GM18909 (cell line): ENCODE measurements around the gene TMEM135.
"Not testable (repeated sequence)": the region's sequence is repeated elsewhere in the genome, so short reads cannot be mapped to it uniquely, and the experiment has no call there.

Source experiments
- ATAC-seq: cut with Tn5 transposase; IDR thresholded peaks from one replicate; pipeline ENCODE4 v1.9.1; 2021; ENCODE audit warnings: mild to moderate bottlenecking; ENCODE audit not compliant: unreplicated experiment, poor library complexity

The TMEM135 gene

GRCh38 chr11:87019613-87020271, 18.0 kb upstream of the TMEM135 start:
- ATAC-seq = no peak

DNA sequence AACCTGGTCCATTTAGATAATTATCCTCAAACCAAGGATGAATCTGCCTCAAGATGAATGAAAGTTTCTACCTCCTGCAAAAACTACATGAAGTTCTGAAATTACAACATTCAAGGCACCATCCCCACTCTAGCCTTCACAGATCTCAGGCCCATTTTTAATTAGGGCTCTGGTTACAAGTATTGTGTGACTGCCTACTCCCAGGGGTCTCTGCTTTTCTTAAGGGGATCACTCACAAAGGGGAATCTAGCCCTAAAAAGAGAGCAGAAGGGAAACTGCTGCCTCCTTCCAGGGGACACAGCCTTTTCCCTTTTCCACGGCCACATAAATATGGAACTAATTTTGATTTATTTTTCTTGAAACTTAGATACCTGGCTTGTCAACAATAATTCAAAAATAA, 17.4 kb upstream of the TMEM135 start:
- no peak for ATAC-seq

DNA sequence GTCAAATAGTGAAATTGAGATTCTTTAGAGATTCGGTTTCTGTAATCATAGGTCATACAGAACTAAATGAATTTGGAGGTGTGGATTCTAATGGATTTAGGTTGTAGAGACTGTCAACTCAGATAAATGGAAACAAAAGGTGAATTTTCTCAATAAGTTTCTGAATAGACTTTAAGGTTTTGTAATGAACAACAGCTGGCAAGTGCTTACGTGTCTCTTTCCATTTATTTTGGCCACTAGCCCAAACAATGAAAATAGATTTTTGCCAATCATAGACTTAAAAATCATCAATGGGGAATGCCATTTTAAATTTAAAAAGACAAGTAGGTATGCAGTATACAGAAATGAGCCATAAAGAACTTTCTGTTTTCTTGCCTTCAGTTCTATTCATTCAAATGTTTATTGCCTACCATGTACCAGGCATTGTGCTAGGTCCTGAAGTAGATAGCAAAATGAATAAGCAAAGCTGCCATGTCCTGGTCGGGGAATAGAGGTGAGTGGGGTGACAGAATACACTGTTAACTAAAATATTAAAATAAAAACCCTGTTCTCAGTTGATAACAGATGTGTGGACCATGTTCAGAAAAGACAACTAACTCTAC, 16.9 kb upstream of the TMEM135 start:
- no peak for ATAC-seq

GRCh38 chr11:87022254-87022653, 15.5 kb upstream of the TMEM135 start:
- no peak for ATAC-seq

DNA sequence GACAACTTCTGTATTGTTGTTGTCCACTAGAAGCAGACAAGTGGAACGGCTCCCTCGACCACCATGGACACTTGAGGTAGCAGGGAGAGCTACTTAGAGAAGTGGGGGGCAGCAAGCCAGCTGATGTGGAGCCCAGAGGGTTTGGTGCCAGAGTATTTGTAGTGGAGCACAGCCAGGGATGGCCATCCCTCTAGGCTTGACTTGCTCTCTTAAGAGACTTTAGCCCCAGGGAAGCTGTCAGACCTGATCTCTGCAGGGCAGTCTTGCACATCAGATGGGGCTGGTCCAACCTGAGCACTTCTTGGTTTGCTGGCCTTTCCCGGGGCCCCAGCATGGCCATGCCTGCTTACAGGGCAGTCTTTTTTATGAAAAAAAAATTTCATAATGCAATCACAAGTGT, 15.0 kb upstream of the TMEM135 start:
- ATAC-seq = no peak

DNA sequence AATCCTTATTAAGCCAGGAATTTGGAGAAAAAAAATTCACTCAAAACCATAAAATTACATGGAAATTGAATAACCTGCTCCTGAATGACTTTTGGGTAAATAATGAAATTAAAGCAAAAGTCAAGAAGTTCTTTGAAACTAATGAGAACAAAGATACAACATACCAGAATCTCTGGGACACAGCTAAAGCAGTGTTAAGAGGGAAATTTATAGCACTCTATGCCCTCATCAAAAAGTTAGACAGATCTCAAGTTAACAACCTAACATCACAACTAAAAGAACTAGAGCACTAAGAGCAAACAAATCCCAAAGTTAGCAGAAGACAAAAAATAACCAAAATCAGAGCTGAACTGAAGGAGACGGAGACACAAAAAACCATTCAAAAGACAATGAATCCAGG, 11.3 kb upstream of the TMEM135 start:
- not testable (repeated sequence) for ATAC-seq

GRCh38 chr11:87030458-87031054, 7.2 kb upstream of the TMEM135 start:
- peak; percentile 65 for ATAC-seq

- ATAC-seq = no peak
Observed at GRCh38 chr11:87031433-87032170, 6.1 kb upstream of the TMEM135 start.

- ATAC-seq = no peak
Observed at GRCh38 chr11:87033561-87033960, 4.2 kb upstream of the TMEM135 start.

- no peak for ATAC-seq
Observed at GRCh38 chr11:87035976-87036583, 1.7 kb upstream of the TMEM135 start.

DNA sequence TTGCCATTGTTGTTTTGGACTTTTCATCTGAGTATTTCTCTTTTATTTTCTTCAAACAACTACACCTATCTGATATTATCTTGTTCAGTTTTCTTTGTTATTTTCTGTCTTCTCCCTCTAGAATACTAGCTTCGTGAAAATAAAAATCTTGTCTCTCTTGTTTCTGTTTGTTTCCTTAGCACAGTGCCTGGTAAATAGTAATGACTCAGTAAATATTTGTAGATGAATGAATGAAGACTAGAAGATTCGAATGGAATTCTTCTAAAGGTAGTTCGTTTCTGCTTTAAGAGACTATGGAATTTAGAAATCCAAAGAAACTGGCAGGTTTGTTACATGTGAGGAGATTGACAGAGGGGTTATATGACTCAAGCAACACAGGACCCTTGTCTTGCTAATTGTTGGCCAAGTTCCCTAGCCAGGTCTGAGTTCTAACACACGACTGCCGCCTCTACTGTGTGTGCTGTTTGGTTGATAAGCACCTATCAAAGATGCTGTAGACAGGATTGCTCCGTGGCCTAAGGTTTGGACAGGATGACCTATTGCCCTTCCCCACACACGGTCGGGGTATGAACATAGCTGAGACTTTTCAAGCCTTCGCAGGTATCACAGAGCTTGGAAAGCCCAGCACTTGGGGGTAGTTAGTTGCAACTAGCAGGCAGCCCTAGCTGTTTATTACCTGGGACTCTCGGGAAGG, 831 bp upstream of the TMEM135 start:
- ATAC-seq = peak; percentile 4

DNA sequence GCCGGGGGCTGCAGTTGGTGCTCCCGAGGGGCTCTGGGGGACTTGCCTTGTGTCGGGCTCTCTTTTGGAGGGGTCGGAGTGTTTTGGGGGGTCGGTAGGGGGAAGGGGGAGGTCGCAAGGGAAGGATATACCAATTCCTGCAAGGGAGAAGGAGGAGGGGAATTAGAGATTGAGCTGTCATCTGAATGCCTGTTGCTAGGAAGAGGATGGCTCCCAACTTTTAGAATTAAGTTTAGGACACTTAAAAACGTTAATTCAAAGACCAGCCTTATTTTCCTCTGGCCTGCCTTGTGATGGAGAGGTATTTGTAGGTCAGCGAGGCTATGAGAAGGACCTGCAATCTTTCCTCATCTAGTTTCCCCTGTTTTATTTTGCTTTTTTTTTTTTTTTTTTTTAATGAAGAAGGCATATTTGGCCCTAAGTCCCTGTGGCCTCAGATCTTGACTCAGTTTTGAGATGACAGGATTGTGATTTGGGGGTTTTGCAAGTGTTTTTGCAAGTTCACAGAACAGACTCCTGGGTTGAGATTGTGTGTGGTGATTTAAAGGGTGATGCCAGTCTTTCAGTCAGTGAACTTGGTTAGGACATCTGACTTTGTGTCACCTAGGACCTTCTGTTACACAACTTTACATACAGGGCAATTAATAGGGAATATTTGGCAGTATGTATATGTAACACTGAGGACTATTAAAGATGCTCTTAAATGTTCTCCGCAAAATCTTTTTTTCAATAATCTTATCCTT, 672 bp downstream of the TMEM135 start:
- ATAC-seq = no peak

GRCh38 chr11:87039371-87039770, 1.6 kb downstream of the TMEM135 start:
- no peak for ATAC-seq

GRCh38 chr11:87043894-87044293, 6.2 kb downstream of the TMEM135 start:
- ATAC-seq = no peak

- ATAC-seq = no peak
Observed at GRCh38 chr11:87046824-87047223, 9.1 kb downstream of the TMEM135 start.

DNA sequence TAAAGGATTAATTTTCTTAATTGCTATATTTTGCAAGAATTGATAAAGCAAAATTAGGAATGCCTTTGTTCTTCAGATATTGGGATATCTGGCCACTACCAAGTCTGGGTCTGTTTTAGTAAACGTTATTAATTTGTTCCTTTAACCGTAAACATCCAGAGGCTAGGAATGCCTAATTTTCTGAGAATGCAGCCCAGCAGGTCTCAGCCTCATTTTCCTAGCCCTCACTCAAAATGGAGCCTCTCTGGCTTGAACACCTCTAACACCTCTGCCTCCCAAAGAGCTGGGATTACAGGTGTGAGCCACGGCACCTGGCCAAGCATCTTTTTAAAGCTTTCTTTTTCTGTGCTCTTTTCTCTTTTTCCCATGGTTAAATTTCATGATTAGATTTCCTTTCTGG, 18.4 kb downstream of the TMEM135 start:
- ATAC-seq = no peak

DNA sequence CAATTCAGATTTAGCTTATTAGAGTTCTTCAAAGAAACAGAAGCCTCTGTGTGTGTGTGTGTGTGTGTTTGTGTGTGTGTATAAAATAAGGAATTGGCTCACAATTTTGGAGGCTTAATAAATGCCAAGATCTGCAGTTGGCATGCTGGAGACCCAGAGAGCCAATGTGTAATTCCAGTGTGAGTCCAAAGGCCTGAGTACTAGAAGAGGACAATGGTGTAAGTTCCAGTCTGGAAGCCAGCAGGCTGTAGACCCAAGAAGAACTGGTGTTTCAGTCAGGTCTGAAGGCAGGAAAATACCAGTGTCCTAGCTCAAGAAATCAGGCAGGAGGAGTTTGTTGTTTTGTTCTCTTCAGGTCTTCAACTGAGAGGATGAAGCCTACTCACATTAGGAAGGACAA, 20.0 kb downstream of the TMEM135 start:
- no peak for ATAC-seq

DNA sequence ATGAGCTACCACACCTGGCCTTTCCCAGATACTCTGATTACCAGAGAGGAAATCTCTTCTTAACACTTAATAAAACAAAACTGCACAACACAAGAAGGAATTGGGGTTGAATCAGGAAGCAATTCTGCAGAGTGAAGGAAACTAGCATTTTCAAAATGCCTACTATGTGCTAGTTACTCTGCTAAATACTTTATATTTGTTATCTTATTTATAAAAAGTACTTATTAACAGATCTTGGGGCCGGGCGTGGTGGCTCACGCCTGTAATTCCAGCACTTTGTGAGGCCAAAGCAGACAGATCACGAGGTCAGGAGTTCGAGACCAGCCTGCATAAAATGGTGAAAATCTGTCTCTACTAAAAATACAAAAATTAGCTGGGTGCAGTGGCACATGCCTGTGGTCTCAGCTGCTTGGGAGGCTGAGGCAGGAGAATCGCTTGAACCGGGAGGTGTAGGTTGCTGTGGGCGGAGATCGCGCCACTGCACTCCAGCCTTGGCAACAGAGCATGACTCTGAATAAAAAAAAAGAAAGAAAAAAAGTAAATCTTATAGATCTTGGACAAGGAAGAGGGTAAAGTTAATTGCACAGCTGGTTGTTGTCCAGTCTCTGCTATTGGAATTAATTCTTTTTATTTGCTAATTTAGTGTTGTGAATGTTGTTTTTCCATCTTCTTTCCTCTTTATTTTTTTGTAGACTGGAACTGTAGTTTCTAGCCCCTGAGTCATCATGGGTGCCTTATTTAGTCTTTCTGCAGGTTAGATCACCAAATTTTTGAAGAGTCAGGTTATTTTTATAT, 22.1 kb downstream of the TMEM135 start:
- ATAC-seq = no peak

- no peak for ATAC-seq
Observed at GRCh38 chr11:87061766-87062165, 24.0 kb downstream of the TMEM135 start.
